NCI-H1694 treated with DMSO at 0.1 percent for 48 hours (cell line): ENCODE data around the gene ACTRT2.

Experiments used
- DNase-seq: peaks from one replicate; lab custom pipeline; 2025; lab: John Stamatoyannopoulos, UW

ACTRT2 gene

GRCh38 chr1:3069491-3070308 lies 48.4 kb downstream of the ACTRT2 start:
- DNase-seq, result peak; percentile 33

GRCh38 chr1:3070309-3070643 lies 49.0 kb downstream of the ACTRT2 start:
- no peak for DNase-seq

GRCh38 chr1:3070644-3071564 lies 49.6 kb downstream of the ACTRT2 start:
- DNase-seq, result no peak

GRCh38 chr1:3071565-3072390 lies 50.5 kb downstream of the ACTRT2 start:
- no peak for DNase-seq
